Activated gamma-delta T cell treated with Interleukin-2 at 50 U/mL for 16 hours (primary cell): ENCODE data around the gene PILRA.
A peak's percentile ranks its signal among the peaks of the same experiment; 100 is the strongest.

Experiments
- DNase-seq: peaks from one replicate; pipeline ENCODE4 v3.0.0-alpha.2; 2020

PILRA gene

DNA sequence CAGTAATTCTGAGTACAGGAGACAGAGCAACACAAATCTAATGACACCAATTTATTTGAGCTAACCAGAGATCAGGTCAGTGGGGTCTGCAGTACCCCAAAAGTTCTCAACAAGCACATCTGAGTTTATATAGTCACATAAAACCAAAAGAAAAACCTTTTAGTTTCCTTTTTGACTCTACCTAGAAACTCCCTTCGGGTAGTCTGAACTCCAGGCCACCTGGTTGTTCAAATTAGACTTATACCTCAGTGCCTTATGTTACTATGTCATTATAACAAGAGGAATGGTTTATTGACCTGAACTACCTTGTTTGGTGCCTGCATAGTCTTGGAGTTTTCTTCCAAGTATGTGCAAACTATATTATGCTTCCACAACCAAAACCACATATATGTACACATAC, 40.6 kb downstream of the PILRA start:
- DNase-seq: no peak

DNA sequence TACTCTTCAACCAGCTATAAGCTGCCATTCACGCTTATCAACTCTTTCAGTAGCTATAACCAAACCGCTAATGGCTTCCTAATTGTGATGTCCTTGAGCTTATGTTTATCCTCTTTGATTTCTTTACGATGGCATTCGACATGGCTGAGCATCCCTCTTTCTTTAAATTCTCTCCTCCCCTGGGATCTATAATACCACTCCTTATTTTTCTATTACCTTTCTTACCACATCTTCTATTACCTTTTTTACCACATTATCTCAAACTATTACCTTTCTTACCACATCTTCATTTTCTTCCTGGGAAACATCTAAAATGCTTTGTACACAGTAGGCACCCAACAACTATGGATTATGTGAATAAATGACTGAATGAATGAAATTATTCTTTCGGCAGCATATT, 42.2 kb downstream of the PILRA start:
- no peak for DNase-seq

DNA sequence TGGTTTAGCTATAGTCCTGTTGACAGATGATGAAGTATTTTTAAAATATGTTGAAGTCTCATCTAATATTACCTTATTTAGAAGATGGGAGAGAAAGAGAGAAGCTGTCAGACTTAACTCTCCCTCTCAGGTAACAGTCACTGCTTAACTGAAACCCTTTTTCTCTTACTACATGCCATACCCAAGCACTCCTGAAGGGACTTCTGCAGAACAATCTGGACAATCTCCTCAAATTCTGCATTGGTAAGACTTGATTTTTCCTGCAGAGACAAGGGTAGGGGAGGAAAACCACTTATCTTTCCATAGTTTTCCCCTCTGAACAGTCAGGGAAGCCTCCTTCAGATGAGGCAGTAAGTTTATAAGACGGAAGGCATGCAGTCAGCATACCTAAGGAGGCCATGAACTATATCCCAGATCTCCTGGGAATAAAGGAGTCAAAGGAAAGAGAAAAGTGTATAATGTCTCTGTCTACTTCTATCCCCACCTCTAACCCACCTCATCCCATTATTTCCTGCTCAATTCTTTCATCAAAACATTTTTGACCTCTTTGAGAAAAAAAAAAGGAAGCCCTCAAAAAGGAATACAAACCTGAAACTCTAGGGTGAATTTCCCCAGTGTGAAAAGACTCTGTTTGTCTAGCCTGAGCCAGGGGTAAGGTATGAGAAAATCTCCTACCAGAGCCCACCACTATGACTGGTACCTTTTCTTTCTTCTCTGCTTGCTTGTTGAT, 45.8 kb downstream of the PILRA start:
- DNase-seq: no peak

DNA sequence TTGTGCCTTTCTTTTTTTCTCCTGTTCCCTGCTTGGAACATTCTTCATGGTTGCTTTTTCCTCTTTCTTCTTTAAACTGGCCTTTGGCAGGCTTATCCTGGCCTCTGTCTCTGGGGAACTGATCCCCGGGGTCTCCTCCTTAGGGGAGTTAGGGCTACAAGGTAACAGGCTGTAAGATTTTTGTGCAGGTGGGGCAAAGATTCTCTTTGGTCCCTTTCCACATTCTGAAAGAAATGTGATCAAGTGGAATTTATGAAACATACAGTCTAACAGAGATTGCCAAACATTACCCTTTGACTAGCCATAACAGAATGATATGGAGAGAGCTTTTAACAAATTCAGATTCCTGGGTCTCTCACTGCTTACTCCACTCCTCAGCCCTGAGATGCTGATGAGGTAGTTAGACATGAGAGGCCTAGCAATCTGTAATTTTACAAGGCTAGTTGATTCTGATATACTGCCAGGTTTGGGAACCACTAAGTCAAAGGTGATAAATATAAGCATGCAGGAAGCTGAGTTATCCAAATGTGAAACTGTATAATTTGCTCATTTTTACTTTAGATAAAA, 46.5 kb downstream of the PILRA start:
- DNase-seq: no peak

DNA sequence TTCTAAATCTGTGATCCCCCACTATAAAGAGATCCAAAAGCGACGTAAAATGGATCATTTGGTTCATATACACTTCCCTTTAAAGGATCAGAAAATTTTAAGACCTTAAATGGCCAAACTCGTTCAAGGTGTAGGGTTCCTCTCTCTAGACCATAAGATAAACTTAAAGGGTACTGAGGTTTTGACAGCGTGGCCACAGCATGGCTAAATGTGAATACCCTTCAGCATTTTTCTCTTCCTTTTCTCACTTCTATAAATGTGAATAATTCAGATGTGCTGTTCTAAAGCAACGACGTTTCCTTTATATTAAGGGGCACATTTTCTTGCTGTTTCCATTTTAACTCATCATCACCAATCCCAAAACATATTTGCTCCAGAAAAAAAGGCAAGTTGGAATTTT, 50.0 kb downstream of the PILRA start:
- DNase-seq: no peak

DNA sequence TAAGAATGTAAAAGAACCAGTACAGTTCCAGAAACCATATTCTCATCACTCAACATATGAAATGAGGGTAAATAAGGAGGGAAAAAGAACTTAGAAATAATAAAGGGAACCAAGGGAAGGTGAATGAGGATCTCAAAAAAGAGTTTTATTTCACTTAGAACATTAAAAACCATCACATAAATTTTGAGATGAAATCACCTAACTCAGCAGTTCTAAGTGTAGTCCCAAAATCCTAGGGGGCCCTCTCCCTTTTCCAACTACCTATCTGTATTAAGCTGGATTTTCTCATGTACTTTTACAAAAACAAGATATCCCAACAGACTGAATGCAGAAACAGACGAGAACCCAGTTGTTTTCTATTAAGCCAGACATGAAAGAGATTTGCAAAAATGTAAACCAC, 52.1 kb downstream of the PILRA start:
- DNase-seq: no peak

DNA sequence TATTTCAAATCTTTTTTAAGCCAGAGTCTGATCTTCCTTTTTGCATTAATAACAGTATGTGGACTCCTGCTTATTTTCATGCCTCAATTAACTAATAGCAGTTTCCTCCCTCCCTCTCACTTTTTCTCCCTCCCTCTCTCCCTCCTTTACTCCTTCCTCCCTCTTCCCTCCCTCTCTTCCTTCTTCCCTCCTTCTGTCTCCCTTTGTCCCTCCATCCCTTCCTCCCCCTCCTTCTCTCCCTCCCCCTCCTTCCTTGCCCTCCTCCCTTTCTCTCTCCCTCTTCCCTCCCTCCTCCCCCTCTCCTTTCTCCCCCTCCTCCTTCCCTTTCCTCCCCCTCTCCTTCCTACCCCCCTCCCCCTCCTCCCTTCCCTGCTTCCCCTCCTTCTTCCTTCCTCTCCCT, 53.2 kb downstream of the PILRA start:
- DNase-seq: no peak

DNA sequence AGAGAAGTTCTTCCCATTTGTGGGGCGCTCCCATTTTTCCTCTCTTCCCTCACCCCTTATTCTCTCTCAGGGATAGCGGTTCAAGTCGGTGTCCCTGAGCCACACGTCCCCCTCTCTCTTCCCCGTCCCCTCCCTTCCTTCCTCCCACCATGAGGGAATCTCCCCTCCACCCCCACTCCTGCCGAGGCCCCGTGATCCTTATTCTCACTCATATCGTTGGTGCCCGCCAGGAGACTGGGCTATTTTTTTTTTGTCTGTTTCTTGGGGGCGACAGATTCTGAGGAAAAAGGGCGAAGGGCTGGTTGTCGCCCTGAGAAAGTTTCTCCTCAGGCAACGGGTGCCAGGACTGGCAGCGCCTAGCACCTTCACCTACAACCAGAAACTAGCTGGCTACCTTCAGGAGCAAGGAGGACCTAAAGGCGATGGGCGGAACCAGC, 54.5 kb downstream of the PILRA start:
- DNase-seq: no peak

DNA sequence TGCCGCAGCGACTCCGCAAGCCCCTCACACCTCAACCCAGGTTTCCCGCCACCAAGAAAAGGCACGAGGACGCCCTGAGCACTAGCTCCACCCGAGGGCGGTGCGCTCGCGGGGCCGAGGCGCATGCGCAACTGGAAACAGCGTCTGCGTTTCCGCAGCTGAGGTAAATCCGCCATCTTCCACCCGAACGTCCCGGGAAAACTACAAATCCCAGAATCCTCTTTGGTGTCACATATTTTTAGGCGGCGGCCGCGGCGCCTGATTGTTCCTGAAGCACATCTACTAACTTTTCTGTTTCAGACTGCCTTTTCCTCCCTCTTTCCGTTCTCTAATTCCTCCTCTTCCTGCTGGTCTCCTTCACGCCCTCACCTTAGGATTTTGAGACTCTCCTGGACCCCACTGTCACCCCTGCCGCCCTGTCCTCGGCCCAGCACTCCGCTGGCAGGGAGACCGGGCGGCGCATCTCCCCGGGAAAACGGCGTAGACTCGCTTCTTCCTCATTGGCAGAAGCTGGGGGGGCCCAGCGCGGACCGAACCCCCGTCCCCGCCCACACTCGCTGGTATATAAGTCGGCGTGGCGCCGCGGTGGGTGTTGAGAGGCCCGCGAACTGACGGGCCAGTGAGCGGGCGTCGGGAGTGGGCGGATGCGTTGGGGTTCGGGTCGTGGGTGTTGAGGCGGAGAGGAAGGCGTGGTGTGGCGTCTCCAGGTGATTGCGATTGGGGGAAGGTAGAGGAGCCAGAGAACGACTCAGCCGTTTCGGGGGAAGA, 55.1 kb downstream of the PILRA start, which contains the start of gene ZCWPW1:
Gene ZCWPW1 (minus strand): TSS at position 505 of the 768 bp plus-strand sequence. CDS start 8,054 bp downstream, outside the sequence.
- DNase-seq: peak; percentile 96

DNA sequence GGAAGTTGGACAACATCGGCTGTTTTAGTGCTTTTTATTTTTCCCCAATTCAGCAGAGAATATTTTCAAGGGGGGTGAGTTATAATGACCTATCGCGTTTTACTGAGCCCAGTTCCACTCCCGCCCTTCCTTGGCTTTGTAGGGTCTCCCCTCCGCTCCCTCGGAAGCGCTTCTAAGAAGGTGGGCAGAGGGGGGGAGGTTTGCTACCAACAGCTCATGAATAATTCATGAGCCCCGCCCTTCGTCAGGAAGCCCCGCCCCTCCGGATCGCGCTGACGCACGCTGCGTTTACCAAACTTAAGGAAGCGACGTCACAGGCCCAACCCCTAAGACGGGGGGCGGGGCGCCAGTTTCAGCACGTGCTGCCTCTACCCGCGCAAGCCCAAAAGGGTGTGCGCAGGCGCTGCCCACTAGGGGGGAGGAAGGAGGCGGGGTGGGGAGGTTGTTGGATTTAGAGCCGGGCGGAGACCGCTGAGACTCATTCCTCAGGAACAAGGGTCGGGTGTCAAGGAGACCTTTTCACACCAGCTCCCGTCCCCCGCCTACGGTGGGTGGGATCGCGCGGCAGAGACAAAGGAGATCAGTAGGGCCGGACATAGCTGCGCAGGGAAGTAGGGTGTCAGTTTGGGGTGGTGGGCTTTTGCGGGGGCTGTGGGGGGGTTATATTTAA, 55.8 kb downstream of the PILRA start:
- DNase-seq: peak; percentile 100

DNA sequence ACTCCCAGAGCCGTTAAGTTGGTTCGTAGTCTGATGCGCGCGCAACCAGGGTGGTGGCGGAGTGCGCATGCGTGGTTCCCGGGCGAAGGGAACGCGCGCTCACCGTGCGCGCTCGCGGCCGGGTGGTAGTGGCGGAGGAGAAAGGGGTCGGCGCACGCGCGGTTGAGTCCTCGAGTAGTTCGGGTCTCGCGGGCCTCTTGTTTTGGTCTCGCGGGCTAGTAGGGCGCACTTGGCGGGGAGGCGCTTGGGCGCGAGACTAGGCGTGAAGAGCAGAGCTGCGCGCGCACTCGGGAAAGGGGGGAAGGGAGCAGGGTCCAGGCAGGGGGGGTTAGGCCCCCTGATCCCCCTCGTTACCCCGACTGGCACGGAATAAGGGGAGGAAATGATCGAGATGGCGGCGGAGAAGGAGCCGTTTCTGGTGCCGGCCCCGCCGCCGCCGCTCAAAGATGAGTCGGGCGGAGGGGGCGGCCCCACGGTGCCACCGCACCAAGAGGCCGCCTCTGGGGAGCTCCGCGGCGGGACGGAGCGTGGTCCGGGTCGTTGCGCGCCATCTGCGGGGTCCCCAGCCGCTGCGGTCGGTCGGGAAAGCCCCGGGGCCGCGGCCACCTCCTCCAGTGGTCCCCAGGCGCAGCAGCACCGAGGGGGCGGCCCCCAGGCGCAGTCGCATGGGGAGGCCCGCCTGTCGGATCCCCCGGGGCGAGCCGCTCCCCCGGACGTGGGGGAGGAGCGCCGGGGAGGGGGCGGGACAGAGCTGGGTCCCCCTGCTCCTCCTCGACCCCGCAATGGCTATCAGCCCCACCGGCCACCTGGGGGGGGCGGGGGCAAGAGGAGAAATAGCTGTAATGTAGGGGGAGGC, 56.6 kb downstream of the PILRA start, which contains the start of gene MEPCE:
Gene MEPCE (plus strand): TSS at position 195 of the 856 bp plus-strand sequence. CDS start 188 bp downstream, at position 383.
- DNase-seq: peak; percentile 97

DNA sequence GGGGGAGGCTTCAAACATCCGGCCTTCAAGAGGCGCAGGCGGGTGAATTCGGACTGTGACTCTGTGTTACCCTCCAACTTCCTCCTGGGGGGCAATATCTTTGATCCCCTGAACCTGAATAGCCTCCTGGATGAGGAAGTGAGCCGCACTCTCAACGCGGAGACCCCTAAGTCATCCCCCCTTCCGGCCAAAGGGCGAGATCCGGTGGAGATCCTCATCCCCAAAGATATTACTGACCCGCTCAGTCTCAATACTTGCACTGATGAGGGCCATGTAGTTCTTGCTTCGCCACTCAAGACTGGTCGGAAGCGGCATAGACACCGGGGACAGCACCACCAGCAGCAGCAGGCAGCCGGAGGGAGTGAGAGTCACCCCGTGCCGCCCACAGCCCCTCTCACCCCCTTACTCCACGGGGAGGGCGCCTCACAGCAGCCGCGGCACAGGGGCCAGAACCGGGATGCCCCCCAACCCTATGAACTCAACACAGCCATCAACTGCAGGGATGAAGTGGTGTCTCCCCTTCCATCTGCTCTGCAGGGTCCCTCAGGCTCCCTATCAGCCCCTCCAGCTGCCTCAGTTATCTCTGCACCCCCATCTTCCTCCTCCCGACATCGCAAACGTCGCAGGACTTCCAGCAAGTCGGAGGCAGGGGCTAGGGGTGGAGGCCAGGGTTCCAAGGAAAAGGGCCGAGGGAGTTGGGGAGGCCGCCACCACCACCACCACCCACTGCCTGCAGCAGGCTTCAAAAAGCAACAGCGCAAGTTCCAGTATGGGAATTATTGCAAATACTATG, 57.4 kb downstream of the PILRA start:
- peak; percentile 35 for DNase-seq

DNA sequence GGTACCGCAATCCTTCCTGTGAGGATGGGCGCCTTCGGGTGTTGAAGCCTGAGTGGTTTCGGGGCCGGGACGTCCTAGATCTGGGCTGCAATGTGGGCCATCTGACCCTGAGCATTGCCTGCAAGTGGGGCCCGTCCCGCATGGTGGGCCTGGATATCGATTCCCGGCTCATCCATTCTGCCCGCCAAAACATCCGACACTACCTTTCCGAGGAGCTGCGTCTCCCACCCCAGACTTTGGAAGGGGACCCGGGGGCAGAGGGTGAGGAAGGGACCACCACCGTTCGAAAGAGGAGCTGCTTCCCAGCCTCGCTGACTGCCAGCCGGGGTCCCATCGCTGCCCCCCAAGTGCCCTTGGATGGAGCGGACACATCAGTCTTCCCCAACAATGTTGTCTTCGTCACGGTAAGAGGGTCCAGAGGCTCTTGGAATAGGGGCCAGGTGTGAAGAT, 58.0 kb downstream of the PILRA start:
- no peak for DNase-seq

DNA sequence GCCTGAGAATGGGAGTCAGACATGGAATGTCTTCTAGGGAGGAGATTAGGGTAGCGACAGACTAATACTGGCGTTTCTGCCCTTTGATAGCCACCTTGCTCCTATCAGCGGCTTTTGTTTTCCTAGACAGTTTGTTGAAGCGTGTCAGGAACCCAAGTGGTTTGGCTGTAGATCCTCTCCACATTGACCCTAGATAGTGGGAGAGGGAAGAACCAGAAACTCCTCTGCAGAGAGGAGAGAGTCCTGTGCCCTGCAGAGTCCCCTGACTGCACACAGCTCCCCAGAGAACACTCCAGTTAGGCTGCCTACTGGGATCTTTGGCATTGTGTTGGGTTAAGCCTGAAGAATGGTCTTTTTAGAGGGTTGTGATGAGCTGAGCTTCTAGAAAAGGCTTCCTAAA, 58.8 kb downstream of the PILRA start:
- no peak for DNase-seq

DNA sequence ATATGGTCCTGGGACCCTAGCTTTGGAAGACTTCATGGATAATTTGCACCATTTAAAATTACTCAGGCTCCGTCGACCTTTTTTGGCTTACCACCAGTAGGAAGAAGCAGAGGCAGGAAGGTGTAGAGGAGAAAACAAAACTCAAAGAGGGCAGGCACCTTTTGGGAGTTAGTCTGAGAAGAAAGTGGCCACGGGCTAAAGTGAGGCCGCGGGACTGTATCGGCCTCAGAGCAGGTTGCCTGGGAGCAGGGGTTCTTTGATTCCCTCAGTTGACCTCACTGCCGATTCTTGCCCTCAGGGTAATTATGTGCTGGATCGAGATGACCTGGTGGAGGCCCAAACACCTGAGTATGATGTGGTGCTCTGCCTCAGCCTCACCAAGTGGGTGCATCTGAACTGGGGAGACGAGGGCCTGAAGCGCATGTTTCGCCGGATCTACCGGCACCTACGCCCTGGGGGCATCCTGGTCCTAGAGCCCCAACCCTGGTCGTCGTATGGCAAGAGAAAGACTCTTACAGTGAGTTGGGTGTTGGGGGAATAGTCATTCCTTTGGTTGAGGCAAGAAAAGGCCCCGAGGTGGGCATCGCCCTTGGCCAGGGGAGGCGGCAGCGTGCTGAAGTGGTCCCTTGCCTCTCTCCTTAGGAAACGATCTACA, 59.5 kb downstream of the PILRA start:
- DNase-seq: no peak

DNA sequence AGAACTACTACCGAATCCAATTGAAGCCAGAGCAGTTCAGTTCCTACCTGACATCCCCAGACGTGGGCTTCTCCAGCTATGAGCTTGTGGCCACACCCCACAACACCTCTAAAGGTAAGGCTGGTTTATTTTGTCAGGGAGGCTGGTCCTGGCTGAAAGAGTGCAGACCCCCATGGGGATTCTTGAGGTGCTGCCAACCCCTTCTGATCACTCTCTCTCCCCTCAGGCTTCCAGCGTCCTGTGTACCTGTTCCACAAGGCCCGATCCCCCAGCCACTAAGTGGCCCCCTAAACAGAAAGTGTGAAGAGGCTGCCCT, 59.9 kb downstream of the PILRA start:
- DNase-seq: no peak

DNA sequence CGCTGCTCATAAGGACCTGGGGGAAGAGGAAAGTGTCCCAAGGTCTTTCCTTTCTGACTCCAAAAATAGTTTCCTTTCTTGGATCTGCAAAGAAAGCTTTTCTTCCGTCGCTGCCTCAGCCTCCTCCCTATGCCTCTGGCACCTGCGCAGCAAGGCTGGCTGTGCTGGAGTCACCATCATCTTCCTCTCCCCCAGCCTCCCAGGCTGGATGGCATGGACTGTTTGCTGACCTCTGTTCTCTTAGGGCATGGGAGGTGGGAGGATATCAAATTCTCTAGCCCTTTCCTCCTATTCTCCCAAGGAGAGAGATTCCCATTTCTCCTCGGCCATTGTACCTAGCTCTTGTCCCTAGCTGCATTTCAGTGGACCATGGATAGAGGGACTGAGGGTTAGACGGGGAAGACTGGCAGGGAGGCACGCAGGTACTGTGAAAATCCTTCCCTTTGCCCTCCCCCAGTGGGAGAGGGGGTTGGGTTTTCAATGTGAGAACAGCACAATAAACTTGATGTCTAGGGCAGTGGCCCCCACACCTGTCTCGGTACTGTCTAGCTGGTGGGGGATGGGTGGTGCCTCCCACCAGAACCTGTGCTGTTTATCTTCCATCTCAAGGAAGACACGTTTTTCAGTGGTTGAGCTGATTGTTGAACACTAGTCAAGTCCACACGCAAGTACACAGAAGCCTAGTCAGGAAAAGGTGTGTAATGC, 60.5 kb downstream of the PILRA start:
- no peak for DNase-seq

DNA sequence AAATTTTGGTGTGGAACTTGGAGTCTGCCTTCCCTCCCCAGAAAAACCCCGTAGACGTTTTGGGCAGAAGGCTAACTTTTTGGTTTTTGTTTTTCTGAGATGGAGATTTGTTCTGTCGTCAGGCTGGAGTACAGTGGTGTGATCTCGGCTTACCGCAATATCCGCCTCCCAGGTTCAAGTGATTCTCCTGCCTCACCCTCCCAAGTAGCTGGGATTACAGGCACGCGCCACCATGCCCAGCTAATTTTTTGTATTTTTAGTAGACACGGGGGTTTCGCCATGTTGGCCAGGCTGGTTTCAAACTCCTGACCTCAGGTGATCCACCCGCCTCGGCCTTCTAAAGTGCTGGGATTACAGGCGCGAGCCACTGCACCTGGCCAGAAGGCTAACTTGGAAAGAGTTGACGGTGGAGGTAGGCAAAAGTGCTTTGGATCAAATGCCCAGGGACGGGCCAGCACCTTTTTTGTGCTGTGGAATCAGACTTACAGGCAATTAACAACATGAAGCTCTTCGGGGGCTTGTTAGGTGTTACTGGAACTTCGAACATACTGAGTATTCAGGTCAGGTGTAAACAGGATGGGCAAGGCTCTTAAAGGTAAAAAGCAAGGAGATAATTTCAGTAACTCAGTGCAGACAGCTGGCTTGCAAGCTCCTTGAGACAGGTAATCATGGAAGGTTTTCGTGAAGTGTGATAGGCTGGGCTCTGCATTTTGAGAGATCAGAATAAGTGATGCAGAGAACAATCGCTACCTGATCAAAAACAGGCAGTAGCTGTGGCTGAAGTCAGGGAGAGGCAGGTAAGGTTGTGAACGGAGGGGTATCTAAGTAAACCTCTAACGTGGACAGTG, 61.2 kb downstream of the PILRA start:
- DNase-seq: no peak
